SK-N-SH (cell line): ENCODE results near the gene APEH.

Experiments used
- ELF1 ChIP-seq: IDR thresholded peaks from 2 replicates; pipeline ENCODE4 v1.4.0; 2012
- EP300 ChIP-seq, 2 experiments: IDR thresholded peaks; 2 replicates each; pipeline versions ENCODE4 v1.4.0 to v1.6.1; 2012; ENCODE audit warnings: borderline replicate concordance in 1 of 2, low read depth in 1 of 2, low read length in 1 of 2
- GABPA ChIP-seq: IDR thresholded peaks from 2 replicates; pipeline ENCODE4 v1.4.0; 2012; ENCODE audit warnings: low read depth, mild to moderate bottlenecking
- POLR2AphosphoS5 ChIP-seq: IDR thresholded peaks from 2 replicates; pipeline ENCODE4 v1.6.1; 2012; ENCODE audit warnings: low read depth, low read length
- RXRA ChIP-seq: IDR thresholded peaks from 2 replicates; pipeline ENCODE4 v1.4.0; 2012; ENCODE audit warnings: low read depth, mild to moderate bottlenecking, borderline replicate concordance
- TEAD4 ChIP-seq: IDR thresholded peaks from 2 replicates; pipeline ENCODE4 v1.4.0; 2012; ENCODE audit warnings: mild to moderate bottlenecking, borderline replicate concordance; ENCODE audit not compliant: insufficient read depth
- TF ChIP-seq, protein P1 (sequence below): fragments of 200-600 bp; sonication (generic); IDR thresholded peaks from 2 replicates; pipeline ENCODE4 v1.6.1; 2017; ENCODE audit warnings: antibody characterized with exemption, mild to moderate bottlenecking, moderate library complexity
- TF ChIP-seq, protein P2 (sequence below): IDR thresholded peaks from 2 replicates; pipeline ENCODE4; 2012
- TF ChIP-seq, protein P3 (sequence below): fragments of 150-350 bp; IDR thresholded peaks from 2 replicates; pipeline ENCODE4 v1.6.1; 2017; ENCODE audit warnings: antibody characterized with exemption, low read length, low read depth, borderline replicate concordance

DNA sequence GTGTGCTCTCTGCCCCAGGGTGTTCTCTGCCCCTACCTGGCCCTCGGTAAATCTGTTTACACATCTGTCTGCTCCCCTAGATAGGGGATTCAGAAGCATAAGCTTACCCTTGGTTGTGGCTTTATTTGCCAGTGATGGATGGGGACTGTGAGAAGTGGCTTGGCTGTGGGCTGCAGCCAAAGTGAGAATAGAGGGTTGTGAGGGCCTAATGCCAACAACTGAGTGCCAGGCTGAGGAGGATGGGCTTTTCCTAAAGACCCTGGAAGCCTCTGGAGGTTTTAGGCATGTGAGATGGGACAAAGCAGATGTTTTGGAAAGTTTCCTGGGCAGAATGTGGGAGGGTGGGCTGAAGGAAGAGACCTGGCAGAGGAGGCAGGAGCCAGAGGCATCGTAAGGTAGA lies 15.4 kb upstream of the APEH start:
- TF ChIP-seq, protein P1, sequence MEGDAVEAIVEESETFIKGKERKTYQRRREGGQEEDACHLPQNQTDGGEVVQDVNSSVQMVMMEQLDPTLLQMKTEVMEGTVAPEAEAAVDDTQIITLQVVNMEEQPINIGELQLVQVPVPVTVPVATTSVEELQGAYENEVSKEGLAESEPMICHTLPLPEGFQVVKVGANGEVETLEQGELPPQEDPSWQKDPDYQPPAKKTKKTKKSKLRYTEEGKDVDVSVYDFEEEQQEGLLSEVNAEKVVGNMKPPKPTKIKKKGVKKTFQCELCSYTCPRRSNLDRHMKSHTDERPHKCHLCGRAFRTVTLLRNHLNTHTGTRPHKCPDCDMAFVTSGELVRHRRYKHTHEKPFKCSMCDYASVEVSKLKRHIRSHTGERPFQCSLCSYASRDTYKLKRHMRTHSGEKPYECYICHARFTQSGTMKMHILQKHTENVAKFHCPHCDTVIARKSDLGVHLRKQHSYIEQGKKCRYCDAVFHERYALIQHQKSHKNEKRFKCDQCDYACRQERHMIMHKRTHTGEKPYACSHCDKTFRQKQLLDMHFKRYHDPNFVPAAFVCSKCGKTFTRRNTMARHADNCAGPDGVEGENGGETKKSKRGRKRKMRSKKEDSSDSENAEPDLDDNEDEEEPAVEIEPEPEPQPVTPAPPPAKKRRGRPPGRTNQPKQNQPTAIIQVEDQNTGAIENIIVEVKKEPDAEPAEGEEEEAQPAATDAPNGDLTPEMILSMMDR, result no peak
- TF ChIP-seq TEAD4, result no peak
- no peak for TF ChIP-seq ELF1
- TF ChIP-seq, protein P2, sequence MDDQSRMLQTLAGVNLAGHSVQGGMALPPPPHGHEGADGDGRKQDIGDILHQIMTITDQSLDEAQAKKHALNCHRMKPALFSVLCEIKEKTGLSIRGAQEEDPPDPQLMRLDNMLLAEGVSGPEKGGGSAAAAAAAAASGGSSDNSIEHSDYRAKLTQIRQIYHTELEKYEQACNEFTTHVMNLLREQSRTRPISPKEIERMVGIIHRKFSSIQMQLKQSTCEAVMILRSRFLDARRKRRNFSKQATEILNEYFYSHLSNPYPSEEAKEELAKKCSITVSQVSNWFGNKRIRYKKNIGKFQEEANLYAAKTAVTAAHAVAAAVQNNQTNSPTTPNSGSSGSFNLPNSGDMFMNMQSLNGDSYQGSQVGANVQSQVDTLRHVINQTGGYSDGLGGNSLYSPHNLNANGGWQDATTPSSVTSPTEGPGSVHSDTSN, result no peak
- TF ChIP-seq POLR2AphosphoS5, result no peak
- no peak for TF ChIP-seq RXRA
- TF ChIP-seq GABPA, result no peak
- TF ChIP-seq EP300 (IDR thresholded peaks at IDR 0.05; ENCODE audit: borderline replicate concordance in 1 of 2, low read depth in 1 of 2, low read length in 1 of 2), result no peak
- TF ChIP-seq, protein P3, sequence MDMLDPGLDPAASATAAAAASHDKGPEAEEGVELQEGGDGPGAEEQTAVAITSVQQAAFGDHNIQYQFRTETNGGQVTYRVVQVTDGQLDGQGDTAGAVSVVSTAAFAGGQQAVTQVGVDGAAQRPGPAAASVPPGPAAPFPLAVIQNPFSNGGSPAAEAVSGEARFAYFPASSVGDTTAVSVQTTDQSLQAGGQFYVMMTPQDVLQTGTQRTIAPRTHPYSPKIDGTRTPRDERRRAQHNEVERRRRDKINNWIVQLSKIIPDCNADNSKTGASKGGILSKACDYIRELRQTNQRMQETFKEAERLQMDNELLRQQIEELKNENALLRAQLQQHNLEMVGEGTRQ, result no peak
